K562 (cell line): Measurements from ENCODE around the gene CACNA2D4. TPM values are rescaled to one million over a fixed set of nuclear protein-coding genes. Genes with fewer than 3 reads are reported as not detected.
A peak's percentile ranks its signal among the peaks of the same experiment; 100 is the strongest.

Source experiments
- BACH1 ChIP-seq: fragments of 200-800 bp; sonication (Bioruptor generic); IDR thresholded peaks from 2 replicates; pipeline ENCODE4 v1.6.1; 2016; ENCODE audit warnings: missing genetic modification characterization, missing compliant biosample characterization
- CBX1 ChIP-seq: sonication (generic); IDR thresholded peaks from 2 replicates; pipeline ENCODE4 v1.6.1; 2016; ENCODE audit warnings: antibody characterized with exemption, low read depth, mild to moderate bottlenecking
- CBX3 ChIP-seq, 2 experiments: IDR thresholded peaks; 1 replicate in 1 of 2; 2 replicates in 1 of 2; pipeline ENCODE4 v1.6.1; 2012; ENCODE audit warnings: inconsistent platforms in 2 of 2, low read length in 2 of 2, borderline replicate concordance in 1 of 2, control low read depth in 1 of 2
- DLX4 ChIP-seq: fragments of 250-450 bp; sonication (Bioruptor Pico); IDR thresholded peaks from 2 replicates; pipeline ENCODE4 v1.6.1; 2021; ENCODE audit warnings: mild to moderate bottlenecking
- EHMT2 ChIP-seq: fragments of 450-650 bp; IDR thresholded peaks from 2 replicates; pipeline ENCODE4 v1.6.1; 2018; ENCODE audit warnings: antibody characterized with exemption
- ELF4 ChIP-seq: fragments of 450-650 bp; formaldehyde crosslinking; IDR thresholded peaks from 2 replicates; pipeline ENCODE4 v1.4.0; 2022; ENCODE audit warnings: missing genetic modification characterization
- ETV6 ChIP-seq, 3 experiments: fragments of 150-350 bp in 1 of 3; sonication (generic) in 1 of 3; formaldehyde crosslinking in 1 of 3; IDR thresholded peaks; 2 replicates each; pipeline versions ENCODE4 v1.6.1 to v1.8.0; 2014 to 2022; ENCODE audit warnings: borderline replicate concordance in 2 of 3, low read depth in 2 of 3, antibody characterized with exemption in 1 of 3, low read length in 1 of 3, mild to moderate bottlenecking in 1 of 3, missing genetic modification reagents in 1 of 3
- FOXK2 ChIP-seq, 2 experiments: fragments of 450-650 bp; IDR thresholded peaks in 1 of 2; conservative IDR thresholded peaks in 1 of 2; 2 replicates each; pipeline ENCODE4 v1.6.1; 2016; ENCODE audit warnings: low read depth in 2 of 2, mild to moderate bottlenecking in 1 of 2
- KAT8 ChIP-seq: fragments of 450-650 bp; IDR thresholded peaks from 2 replicates; pipeline ENCODE4 v1.6.1; 2016; ENCODE audit warnings: low read depth, mild to moderate bottlenecking
- KLF1 ChIP-seq: fragments of 450-650 bp; IDR thresholded peaks from 2 replicates; pipeline ENCODE4 v1.6.1; 2016; ENCODE audit warnings: missing genetic modification characterization, missing compliant biosample characterization
- MAFK ChIP-seq: IDR thresholded peaks from 2 replicates; pipeline ENCODE4 v1.6.1; 2011; ENCODE audit warnings: low read length, improper control_type of control experiment
- MEF2A ChIP-seq: IDR thresholded peaks from 2 replicates; pipeline ENCODE4 v1.6.1; 2011; ENCODE audit warnings: low read depth, mild to moderate bottlenecking, low read length, moderate library complexity; ENCODE audit not compliant: control insufficient read depth
- NFIX ChIP-seq: fragments of 250-450 bp; sonication (Bioruptor Pico); IDR thresholded peaks from 2 replicates; pipeline ENCODE4 v1.4.0; 2020; ENCODE audit warnings: low read depth, mild to moderate bottlenecking, moderate library complexity
- NR3C1 ChIP-seq: sonication (generic); formaldehyde crosslinking; IDR thresholded peaks from 2 replicates; pipeline ENCODE4 v1.8.1; 2022; ENCODE audit warnings: missing genetic modification reagents
- NR4A1 ChIP-seq, 2 experiments: fragments of 250-450 bp in 1 of 2; fragments of 450-650 bp in 1 of 2; sonication (Bioruptor Pico) in 1 of 2; IDR thresholded peaks; 2 replicates each; pipeline versions ENCODE4 v1.4.0 to v1.6.1; 2016 to 2020; ENCODE audit warnings: mild to moderate bottlenecking in 2 of 2, missing compliant biosample characterization in 1 of 2, missing genetic modification characterization in 1 of 2, moderate library complexity in 1 of 2
- TCF15 ChIP-seq: fragments of 250-450 bp; sonication (Bioruptor Pico); IDR thresholded peaks from 2 replicates; pipeline ENCODE4 v1.8.0; 2022; ENCODE audit warnings: moderate library complexity, mild to moderate bottlenecking, inconsistent platforms
- TRIM24 ChIP-seq, 2 experiments: fragments of 450-650 bp; IDR thresholded peaks; 2 replicates each; pipeline ENCODE4 v1.6.1; 2016
- TRIM28 ChIP-seq: fragments of 450-650 bp; IDR thresholded peaks from 2 replicates; pipeline ENCODE4 v1.6.1; 2017
- ZEB2 ChIP-seq: fragments of 450-650 bp; IDR thresholded peaks from 2 replicates; pipeline ENCODE4 v1.6.1; 2016
- ZNF12 ChIP-seq: sonication (generic); formaldehyde crosslinking; IDR thresholded peaks from 2 replicates; pipeline ENCODE4 v1.4.0; 2020; ENCODE audit warnings: mild to moderate bottlenecking, missing genetic modification reagents
- polyA plus RNA-seq, 8 experiments: library from polyadenylated mRNA; depleted of rRNA in 4 of 8; stranded (reverse) in 5 of 8; unstranded in 3 of 8; fragments of >200 nt; fragmentation: Nextera tagmentation in 2 of 8; fragmentation: Illumina TruSeq in 1 of 8; extraction: Ambion mirVana in 2 of 8; extraction: Trizol in 1 of 8; gene quantifications; 2 replicates each; pipeline versions ENCODE4 v1.2.1 to v1.2.3, GENCODE V29; 2011 to 2014; ENCODE audit warnings: inconsistent platforms in 1 of 8, missing spikeins in 1 of 8
- total RNA-seq, 7 experiments: library from RNA; depleted of rRNA in 6 of 7; stranded (reverse); fragments of >200 nt in 6 of 7; fragmentation: Illumina TruSeq in 2 of 7; extraction: Trizol in 2 of 7; gene quantifications; 2 replicates each; pipeline versions ENCODE4 v1.2.1 to v1.2.3, GENCODE V29; 2011 to 2021; ENCODE audit warnings: low replicate concordance in 1 of 7
- TF ChIP-seq, protein P1 (sequence below): fragments of 450-650 bp; IDR thresholded peaks from 2 replicates; pipeline ENCODE4 v1.6.1; 2016; ENCODE audit warnings: mild to moderate bottlenecking
- TF ChIP-seq, protein P2 (sequence below): sonication (generic); formaldehyde crosslinking; IDR thresholded peaks from 2 replicates; pipeline ENCODE4 v1.8.0; 2022; ENCODE audit warnings: missing genetic modification reagents, mild to moderate bottlenecking, moderate library complexity, borderline replicate concordance
- TF ChIP-seq, protein P3 (sequence below), 2 experiments: fragments of 450-650 bp in 1 of 2; sonication (generic) in 1 of 2; formaldehyde crosslinking in 1 of 2; IDR thresholded peaks in 1 of 2; conservative IDR thresholded peaks in 1 of 2; 2 replicates each; pipeline versions ENCODE4 v1.6.1 to v1.8.1; 2016 to 2023; ENCODE audit warnings: mild to moderate bottlenecking in 2 of 2, moderate library complexity in 2 of 2, inconsistent platforms in 1 of 2, missing genetic modification reagents in 1 of 2

CACNA2D4 gene
- total and polyA plus RNA-seq, 9 of the 15 experiments (the other 6 are each of a cell fraction or from before 2014, with no cell fraction given), result 0.04 to 0.69 (median 0.40) TPM; not detected in 3

DNA sequence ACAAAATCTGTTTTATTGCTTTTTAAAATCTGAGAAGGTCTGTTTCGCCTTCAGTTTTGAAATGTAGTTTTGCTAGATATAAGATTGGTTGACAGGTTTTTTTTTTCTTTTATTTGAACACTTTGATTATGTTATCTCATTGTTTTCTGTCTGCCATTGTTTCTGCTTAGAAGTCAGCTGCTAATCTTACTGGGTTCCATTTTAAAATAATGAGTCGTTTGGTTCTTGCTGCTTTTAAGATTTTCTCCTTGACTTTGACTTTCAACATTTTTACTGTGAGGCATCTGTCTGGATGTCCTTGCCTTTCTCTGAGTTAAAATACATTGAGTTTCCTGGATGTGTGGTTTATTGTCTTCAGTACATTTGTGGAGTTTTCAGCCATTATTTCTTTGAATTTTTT, 170.8 kb downstream of the CACNA2D4 start (continued):
- TF ChIP-seq, protein P1, sequence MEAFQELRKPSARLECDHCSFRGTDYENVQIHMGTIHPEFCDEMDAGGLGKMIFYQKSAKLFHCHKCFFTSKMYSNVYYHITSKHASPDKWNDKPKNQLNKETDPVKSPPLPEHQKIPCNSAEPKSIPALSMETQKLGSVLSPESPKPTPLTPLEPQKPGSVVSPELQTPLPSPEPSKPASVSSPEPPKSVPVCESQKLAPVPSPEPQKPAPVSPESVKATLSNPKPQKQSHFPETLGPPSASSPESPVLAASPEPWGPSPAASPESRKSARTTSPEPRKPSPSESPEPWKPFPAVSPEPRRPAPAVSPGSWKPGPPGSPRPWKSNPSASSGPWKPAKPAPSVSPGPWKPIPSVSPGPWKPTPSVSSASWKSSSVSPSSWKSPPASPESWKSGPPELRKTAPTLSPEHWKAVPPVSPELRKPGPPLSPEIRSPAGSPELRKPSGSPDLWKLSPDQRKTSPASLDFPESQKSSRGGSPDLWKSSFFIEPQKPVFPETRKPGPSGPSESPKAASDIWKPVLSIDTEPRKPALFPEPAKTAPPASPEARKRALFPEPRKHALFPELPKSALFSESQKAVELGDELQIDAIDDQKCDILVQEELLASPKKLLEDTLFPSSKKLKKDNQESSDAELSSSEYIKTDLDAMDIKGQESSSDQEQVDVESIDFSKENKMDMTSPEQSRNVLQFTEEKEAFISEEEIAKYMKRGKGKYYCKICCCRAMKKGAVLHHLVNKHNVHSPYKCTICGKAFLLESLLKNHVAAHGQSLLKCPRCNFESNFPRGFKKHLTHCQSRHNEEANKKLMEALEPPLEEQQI, result peak; percentile 73
- TF ChIP-seq DLX4 (CRISPR knock-in tag) (no peak), EHMT2 (peak; percentile 52; the same call in 1 of the 2 replicates), NR3C1 (no peak), TCF15 (CRISPR knock-in tag) (no peak), ZNF12 (CRISPR knock-in tag) (no peak), KLF1 (tag) (no peak), TRIM28 (peak; percentile 97), ZEB2 (0 out of 2 replicates have a peak, but pooled peaks have one; percentile 30), FOXK2 (conservative IDR thresholded peaks at IDR 0.05 in 1 of 2, IDR thresholded peaks at IDR 0.05 in 1 of 2; ENCODE audit: low read depth in 2 of 2) (no peak), MEF2A (peak; percentile 28; the same call in 1 of the 2 replicates), CBX1 (peak; percentile 68; the same call in 1 of the 2 replicates), KAT8 (0 out of 2 replicates have a peak, but pooled peaks have one; percentile 27), NFIX (CRISPR knock-in tag) (no peak), ELF4 (CRISPR knock-in tag) (no peak), BACH1 (tag) (no peak), NR4A1 (CRISPR knock-in tag; IDR thresholded peaks at IDR 0.05) (no peak), NR4A1 (tag; IDR thresholded peaks at IDR 0.05) (no peak), MAFK (no peak), TRIM24 (IDR thresholded peaks at IDR 0.05) (peak; percentile 83 to 89), CBX3 (IDR thresholded peaks at IDR 0.05; ENCODE audit: borderline replicate concordance in 1 of 2, low read length in 2 of 2) (peak in 1 of 2 experiments; percentile 99; a peak in 2 of 3 replicates), ETV6 (IDR thresholded peaks at IDR 0.05; ENCODE audit: borderline replicate concordance in 1 of 2, low read depth in 2 of 2, low read length in 1 of 2) (no peak), ETV6 (CRISPR knock-in tag; IDR thresholded peaks at IDR 0.05; ENCODE audit: borderline replicate concordance) (no peak)
- TF ChIP-seq, protein P2, sequence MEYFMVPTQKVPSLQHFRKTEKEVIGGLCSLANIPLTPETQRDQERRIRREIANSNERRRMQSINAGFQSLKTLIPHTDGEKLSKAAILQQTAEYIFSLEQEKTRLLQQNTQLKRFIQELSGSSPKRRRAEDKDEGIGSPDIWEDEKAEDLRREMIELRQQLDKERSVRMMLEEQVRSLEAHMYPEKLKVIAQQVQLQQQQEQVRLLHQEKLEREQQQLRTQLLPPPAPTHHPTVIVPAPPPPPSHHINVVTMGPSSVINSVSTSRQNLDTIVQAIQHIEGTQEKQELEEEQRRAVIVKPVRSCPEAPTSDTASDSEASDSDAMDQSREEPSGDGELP, result no peak
- TF ChIP-seq, protein P3, sequence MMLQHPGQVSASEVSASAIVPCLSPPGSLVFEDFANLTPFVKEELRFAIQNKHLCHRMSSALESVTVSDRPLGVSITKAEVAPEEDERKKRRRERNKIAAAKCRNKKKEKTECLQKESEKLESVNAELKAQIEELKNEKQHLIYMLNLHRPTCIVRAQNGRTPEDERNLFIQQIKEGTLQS (IDR thresholded peaks at IDR 0.05), result peak; percentile 31; the same call in 1 of the 2 replicates
- TF ChIP-seq, protein P3 (CRISPR knock-in tag; conservative IDR thresholded peaks at IDR 0.05), result no peak
